Cardiac muscle cell (in vitro differentiated cells and primary cell): ENCODE results near the gene TACR1. TPM values are rescaled to one million over a fixed set of nuclear protein-coding genes. Genes with fewer than 3 reads are reported as not detected.

Source experiments
- DNase-seq, 2 donors: peaks; one replicate each; pipeline versions ENCODE4 v3.0.0 to v3.0.0-alpha.2; 2010 to 2017; ENCODE audit warnings: low read depth in 1 of 2, low spot score in 1 of 2
- H3K27ac ChIP-seq: fragments of 200-600 bp; sonication (generic); 2 replicates; pipeline ENCODE4 v1.5.1; 2016
- H3K27me3 ChIP-seq: fragments of 200-600 bp; sonication (generic); 2 replicates; pipeline ENCODE4 v1.6.0; 2016; ENCODE audit warnings: control low read depth
- H3K36me3 ChIP-seq: fragments of 200-600 bp; sonication (generic); 2 replicates; pipeline ENCODE4 v1.5.1; 2016; ENCODE audit warnings: control low read depth
- H3K4me1 ChIP-seq: fragments of 200-600 bp; sonication (generic); 2 replicates; pipeline ENCODE4 v1.8.1; 2017; ENCODE audit warnings: low read depth, mild to moderate bottlenecking, mixed run types
- H3K4me3 ChIP-seq: fragments of 200-600 bp; sonication (generic); 2 replicates; pipeline ENCODE4 v1.5.1; 2016; ENCODE audit warnings: mild to moderate bottlenecking
- H3K9me3 ChIP-seq: fragments of 200-600 bp; sonication (generic); 2 replicates; pipeline ENCODE4 v1.5.1; 2017; ENCODE audit warnings: low read depth, mild to moderate bottlenecking, control low read depth
- CTCF ChIP-seq: IDR thresholded peaks from 2 replicates; pipeline ENCODE4 v1.5.1; 2012; ENCODE audit warnings: low read depth, mild to moderate bottlenecking, low read length
- polyA plus RNA-seq: library from polyadenylated mRNA; unstranded; fragments of >200 nt; fragmentation: Nextera tagmentation; extraction: Ambion mirVana; gene quantifications from 2 replicates; pipeline ENCODE4 v1.2.1, GENCODE V29; 2016
- total RNA-seq: library from RNA; depleted of rRNA; stranded (reverse); fragments of >200 nt; gene quantifications from 2 replicates; pipeline ENCODE4 v1.2.3, GENCODE V29; 2016

TACR1 gene
- total and polyA plus RNA-seq, 2 experiments from 2014 or later: not detected

- Histone ChIP-seq H3K36me3 (no peaks in the 10 kb centered on the region), H3K4me3 (no peak overlapping the region), H3K9me3 (no peaks in the 10 kb centered on the region), H3K27ac (no peak overlapping the region), H3K4me1 (peaks cover 9% of the 10 kb centered on the region), H3K27me3 (no peaks in the 10 kb centered on the region)
- no peak for TF ChIP-seq CTCF
- no peak for DNase-seq
These were observed 174.1 kb downstream of the TACR1 start for GRCh38 chr2:75025216-75025615.

GRCh38 chr2:75023666-75024455 is 175.5 kb downstream of the TACR1 start:
- H3K4me3 ChIP-seq: no peak overlapping the region
- no peak for TF ChIP-seq CTCF

GRCh38 chr2:75022516-75022915 is 176.8 kb downstream of the TACR1 start:
- H3K4me3 ChIP-seq: no peak overlapping the region
- no peaks in the 10 kb centered on the region for H3K36me3 ChIP-seq
- no peak for TF ChIP-seq CTCF
- peak in 1 of 2 donors; percentile 72 for DNase-seq
- H3K9me3 ChIP-seq: no peaks in the 10 kb centered on the region
- H3K27me3 ChIP-seq: no peaks in the 10 kb centered on the region
- peaks cover 9% of the 10 kb centered on the region for H3K4me1 ChIP-seq
- H3K27ac ChIP-seq: no peak overlapping the region

More at GRCh38 chr2:75023666-75024455, 175.5 kb downstream of the TACR1 start:
- Histone ChIP-seq H3K9me3 (no peaks in the 10 kb centered on the region), H3K27ac (no peak overlapping the region), H3K4me1 (peaks cover 9% of the 10 kb centered on the region), H3K36me3 (no peaks in the 10 kb centered on the region), H3K27me3 (no peaks in the 10 kb centered on the region)
- DNase-seq: no peak

- Histone ChIP-seq H3K36me3 (no peaks in the 10 kb centered on the region), H3K27ac (peak overlapping the region; percentile 59), H3K4me3 (no peak overlapping the region), H3K9me3 (no peaks in the 10 kb centered on the region), H3K4me1 (peaks cover 9% of the 10 kb centered on the region), H3K27me3 (no peaks in the 10 kb centered on the region)
- DNase-seq: peak; percentile 85 to 95
- no peak for TF ChIP-seq CTCF
These were observed 177.6 kb downstream of the TACR1 start for GRCh38 chr2:75021672-75022071.

- H3K4me3 ChIP-seq: no peak overlapping the region
- H3K36me3 ChIP-seq: no peaks in the 10 kb centered on the region
- H3K27me3 ChIP-seq: no peaks in the 10 kb centered on the region
These were observed 178.8 kb downstream of the TACR1 start for GRCh38 chr2:75020476-75020875.

More at GRCh38 chr2:75020476-75020875, 178.8 kb downstream of the TACR1 start:
- peaks cover 9% of the 10 kb centered on the region for H3K4me1 ChIP-seq
- H3K9me3 ChIP-seq: no peaks in the 10 kb centered on the region
- DNase-seq: no peak
- TF ChIP-seq CTCF: no peak
- H3K27ac ChIP-seq: no peak overlapping the region
